GM18870 (cell line): Measurements from ENCODE around the gene SOX5.
"Not testable (repeated sequence)": the region's sequence is repeated elsewhere in the genome, so short reads cannot be mapped to it uniquely, and the experiment has no call there.

ENCODE experiments used
- ATAC-seq: cut with Tn5 transposase; IDR thresholded peaks from one replicate; pipeline ENCODE4 v1.9.1; 2021; ENCODE audit warnings: moderate library complexity; ENCODE audit not compliant: unreplicated experiment

The SOX5 gene

GRCh38 chr12:23760495-23760894 is 189.0 kb downstream of the SOX5 start:
- no peak for ATAC-seq

GRCh38 chr12:23758608-23759007 is 190.9 kb downstream of the SOX5 start:
- no peak for ATAC-seq

GRCh38 chr12:23757541-23757962 is 191.9 kb downstream of the SOX5 start:
- ATAC-seq, result no peak

GRCh38 chr12:23756416-23756815 is 193.1 kb downstream of the SOX5 start:
- ATAC-seq, result no peak

- ATAC-seq, result no peak
Observed at GRCh38 chr12:23753628-23754365, 195.7 kb downstream of the SOX5 start.

- ATAC-seq, result no peak
Observed at GRCh38 chr12:23752245-23752644, 197.2 kb downstream of the SOX5 start.

- ATAC-seq, result no peak
Observed at GRCh38 chr12:23751641-23752040, 197.8 kb downstream of the SOX5 start.

GRCh38 chr12:23750923-23751322 is 198.5 kb downstream of the SOX5 start:
- ATAC-seq, result no peak

- no peak for ATAC-seq
Observed at GRCh38 chr12:23744696-23745095, 204.8 kb downstream of the SOX5 start.

GRCh38 chr12:23742574-23742973 is 206.9 kb downstream of the SOX5 start:
- ATAC-seq, result no peak

- no peak for ATAC-seq
Observed at GRCh38 chr12:23731493-23731892, 218.0 kb downstream of the SOX5 start.

- no peak for ATAC-seq
Observed at GRCh38 chr12:23731035-23731434, 218.4 kb downstream of the SOX5 start.

GRCh38 chr12:23729359-23729758 is 220.1 kb downstream of the SOX5 start:
- no peak for ATAC-seq

GRCh38 chr12:23726646-23727045 is 222.8 kb downstream of the SOX5 start:
- no peak for ATAC-seq

- ATAC-seq, result no peak
Observed at GRCh38 chr12:23722655-23723054, 226.8 kb downstream of the SOX5 start.

GRCh38 chr12:23721268-23721667 is 228.2 kb downstream of the SOX5 start:
- no peak for ATAC-seq

GRCh38 chr12:23719493-23719892 is 230.0 kb downstream of the SOX5 start:
- no peak for ATAC-seq

GRCh38 chr12:23710361-23710760 is 239.1 kb downstream of the SOX5 start:
- ATAC-seq, result not testable (repeated sequence)

- no peak for ATAC-seq
Observed at GRCh38 chr12:23708185-23708837, 241.2 kb downstream of the SOX5 start.

GRCh38 chr12:23707270-23707669 is 242.2 kb downstream of the SOX5 start:
- no peak for ATAC-seq

- no peak for ATAC-seq
Observed at GRCh38 chr12:23704992-23705943, 244.2 kb downstream of the SOX5 start.
